SK-N-SH (cell line): ENCODE results near the gene EFS.

ENCODE experiments used
- CTCF ChIP-seq: fragments of 200-600 bp; sonication (generic); IDR thresholded peaks from 2 replicates; pipeline ENCODE4 v1.6.1; 2017; ENCODE audit warnings: antibody characterized with exemption, mild to moderate bottlenecking, moderate library complexity
- EZH2phosphoT487 ChIP-seq: fragments of 200-600 bp; sonication (generic); IDR thresholded peaks from 2 replicates; pipeline ENCODE4 v1.6.1; 2017; ENCODE audit warnings: low read depth, mixed run types, mild to moderate bottlenecking, antibody characterized with exemption, moderate library complexity, borderline replicate concordance
- MAX ChIP-seq: IDR thresholded peaks from 2 replicates; pipeline ENCODE4 v1.4.0; 2012; ENCODE audit warnings: low read depth
- MEF2A ChIP-seq: IDR thresholded peaks from 2 replicates; pipeline ENCODE4 v1.4.0; 2012; ENCODE audit warnings: low read depth, borderline replicate concordance
- NRF1 ChIP-seq: IDR thresholded peaks from 2 replicates; pipeline ENCODE4 v1.6.1; 2012; ENCODE audit warnings: low read depth, mild to moderate bottlenecking, low read length
- POLR2AphosphoS5 ChIP-seq: IDR thresholded peaks from 2 replicates; pipeline ENCODE4 v1.6.1; 2012; ENCODE audit warnings: low read depth, low read length
- REST ChIP-seq: IDR thresholded peaks from 2 replicates; pipeline ENCODE4 v1.6.1; 2012; ENCODE audit warnings: mild to moderate bottlenecking, low read depth, low read length, moderate library complexity
- SIN3A ChIP-seq: IDR thresholded peaks from 2 replicates; pipeline ENCODE4 v1.6.1; 2012; ENCODE audit warnings: low read depth, mild to moderate bottlenecking, low read length, moderate library complexity, borderline replicate concordance
- SMC3 ChIP-seq: IDR thresholded peaks from 2 replicates; pipeline ENCODE4 v1.6.1; 2012; ENCODE audit warnings: low read depth, low read length, improper control_type of control experiment
- TAF1 ChIP-seq: IDR thresholded peaks from 2 replicates; pipeline ENCODE4 v1.6.1; 2012; ENCODE audit warnings: low read depth, mild to moderate bottlenecking, low read length, moderate library complexity, borderline replicate concordance
- YY1 ChIP-seq: IDR thresholded peaks from 2 replicates; pipeline ENCODE4 v1.4.0; 2012; ENCODE audit warnings: low read depth, mild to moderate bottlenecking
- ZBTB33 ChIP-seq: IDR thresholded peaks from 2 replicates; pipeline ENCODE4 v1.4.0; 2012; ENCODE audit warnings: low read depth, borderline replicate concordance

GRCh38 chr14:23307687-23308644 is 57.0 kb downstream of the EFS start:
- no peak for TF ChIP-seq CTCF
- no peak for TF ChIP-seq MAX
- TF ChIP-seq SIN3A: no peak
- TF ChIP-seq TAF1: no peak
- no peak for TF ChIP-seq ZBTB33
- no peak for TF ChIP-seq YY1
- no peak for TF ChIP-seq POLR2AphosphoS5
- TF ChIP-seq SMC3: no peak
- no peak for TF ChIP-seq NRF1
- no peak for TF ChIP-seq MEF2A
- TF ChIP-seq REST: no peak
- no peak for TF ChIP-seq EZH2phosphoT487
